DLD1 (cell line): Measurements from ENCODE around the gene ASMTL.
"Not testable (repeated sequence)": the region's sequence is repeated elsewhere in the genome, so short reads cannot be mapped to it uniquely, and the experiment has no call there.

Source experiments
- in situ Hi-C: cut with HindIII; loops from 2 replicates; pipeline ENCODE4 v1.10.0; 2017; ENCODE audit warnings: low sequenced_read_pairs

The ASMTL gene

DNA sequence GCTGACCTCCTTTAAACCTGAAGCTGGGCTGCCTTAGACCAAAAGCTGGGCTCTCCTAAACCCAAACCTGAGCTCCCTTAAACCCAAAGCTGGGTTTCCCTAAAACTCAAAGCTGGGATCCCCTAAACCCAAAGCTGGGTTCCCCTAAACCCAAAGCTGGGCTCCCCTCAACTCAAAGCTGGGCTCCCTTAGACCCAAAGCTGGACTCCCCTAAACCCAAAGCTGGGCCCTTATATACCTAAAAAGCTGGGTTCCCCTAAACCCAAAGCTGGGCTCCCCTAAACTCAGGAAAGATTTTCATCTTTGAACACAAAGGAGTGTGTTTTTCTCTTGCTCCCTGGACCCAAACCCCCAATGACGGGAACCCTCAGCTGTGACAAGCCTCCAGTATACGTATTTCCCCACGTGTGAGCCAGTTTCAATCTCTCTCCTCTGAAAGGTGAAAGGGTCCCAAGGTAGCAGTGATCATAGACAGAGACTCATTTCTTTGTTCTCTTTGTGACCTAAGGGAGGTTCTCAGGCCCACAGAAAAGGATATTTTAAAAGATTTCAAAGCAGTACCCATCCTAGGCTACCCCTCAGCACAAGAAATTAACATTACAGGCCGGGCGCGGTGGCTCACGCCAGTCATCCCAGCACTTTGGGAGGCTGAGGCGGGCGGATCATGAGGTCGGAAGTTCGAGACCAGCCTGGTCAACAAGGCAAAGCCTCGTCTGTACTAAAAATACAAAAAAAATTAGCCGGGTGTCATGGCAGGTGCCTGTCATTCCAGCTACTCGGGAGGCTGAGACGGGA, 31.3 kb upstream of the ASMTL start:
- in situ Hi-C loops, result no loop called here

DNA sequence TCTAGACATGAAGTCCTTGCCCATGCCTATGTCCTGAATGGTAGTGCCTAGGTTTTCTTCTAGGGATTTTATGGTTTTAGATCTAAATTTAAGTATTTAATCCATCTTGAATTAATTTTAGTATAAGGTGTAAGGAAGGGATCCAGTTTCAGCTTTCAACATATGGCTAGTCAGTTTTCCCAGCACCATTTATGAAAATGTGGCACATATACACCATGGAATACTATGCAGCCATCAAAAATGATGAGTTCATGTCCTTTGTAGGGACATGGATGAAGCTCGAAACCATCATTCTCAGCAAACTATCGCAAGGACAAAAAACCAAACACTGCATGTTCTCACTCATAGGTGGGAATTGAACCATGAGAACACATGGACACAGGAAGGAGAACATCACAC, 29.8 kb upstream of the ASMTL start:
- in situ Hi-C loops, result not testable (repeated sequence)

DNA sequence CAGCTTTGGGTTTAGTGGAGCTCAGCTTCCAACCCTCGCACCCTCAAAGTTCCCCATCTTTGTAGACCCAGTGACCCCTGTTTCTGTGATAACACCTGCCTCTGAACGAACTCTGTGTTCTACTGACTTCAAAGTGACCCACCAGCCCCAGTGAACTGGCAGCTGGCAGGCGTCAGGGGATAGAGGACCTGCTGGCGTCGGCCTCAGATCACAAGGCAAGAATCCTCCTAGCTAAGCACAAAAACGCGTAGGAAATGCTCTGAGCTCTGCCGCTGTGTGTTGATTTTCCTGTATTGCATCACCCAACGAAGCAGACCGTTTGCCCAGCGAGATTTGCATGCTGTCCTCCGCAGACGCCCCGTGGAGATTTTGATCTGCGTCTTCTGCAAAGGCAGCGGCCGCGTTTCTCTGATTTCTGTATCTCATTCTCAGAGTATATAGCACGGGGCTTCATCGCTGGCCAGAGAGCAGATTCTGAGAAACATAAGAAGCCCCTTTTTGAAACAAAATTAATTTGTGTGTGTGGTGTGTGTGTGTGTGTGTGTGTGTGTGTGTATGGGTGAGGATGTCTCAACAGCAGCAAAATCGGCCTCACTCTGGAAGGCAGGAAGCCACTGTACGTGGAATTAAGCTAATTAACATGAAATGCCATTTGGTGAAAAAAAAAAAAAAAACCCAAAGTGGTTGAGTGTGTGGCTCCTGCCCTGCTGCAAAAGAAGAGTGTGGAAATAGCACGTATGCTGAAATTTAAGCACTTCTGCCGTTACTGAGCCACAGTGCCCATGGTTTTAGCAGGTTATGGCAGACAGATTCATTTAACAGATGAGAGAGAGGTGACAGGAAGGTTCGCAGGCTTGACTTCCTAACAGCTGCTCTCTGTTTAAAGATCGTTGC, 29.2 kb upstream of the ASMTL start:
- in situ Hi-C loops, result no loop called here

DNA sequence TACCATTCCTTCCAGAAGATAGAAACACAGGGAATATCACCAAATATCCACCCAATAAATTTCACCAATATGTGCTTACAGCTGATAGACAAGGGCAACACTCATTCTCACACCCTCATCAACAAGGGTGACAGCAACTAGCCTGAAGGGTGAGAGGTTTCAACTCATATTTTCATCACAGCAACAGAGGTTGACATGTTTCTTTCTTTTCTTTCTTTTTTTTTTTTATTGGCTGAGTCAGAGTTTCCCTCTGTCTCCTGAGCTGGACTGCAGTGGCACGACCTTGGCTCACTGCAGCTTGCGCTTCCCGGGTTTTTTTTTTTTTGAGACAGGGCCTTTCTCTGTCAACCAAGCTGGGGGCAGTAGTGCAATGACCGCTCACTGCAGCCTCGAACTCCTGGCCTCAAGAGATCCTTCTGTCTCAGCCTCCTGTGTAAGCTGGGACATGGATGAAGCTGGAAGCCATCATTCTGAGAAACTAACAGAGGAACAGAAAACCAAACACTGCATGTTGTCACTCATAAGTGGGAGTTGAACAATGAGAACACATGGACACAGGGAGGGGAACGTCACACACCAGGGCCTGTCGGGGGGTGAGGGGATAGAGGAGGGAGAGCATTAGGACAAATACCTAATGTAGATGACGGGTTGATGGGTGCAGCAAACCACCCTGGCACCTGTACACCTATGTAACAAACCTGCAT, 27.5 kb upstream of the ASMTL start:
- in situ Hi-C loops, result no loop called here

DNA sequence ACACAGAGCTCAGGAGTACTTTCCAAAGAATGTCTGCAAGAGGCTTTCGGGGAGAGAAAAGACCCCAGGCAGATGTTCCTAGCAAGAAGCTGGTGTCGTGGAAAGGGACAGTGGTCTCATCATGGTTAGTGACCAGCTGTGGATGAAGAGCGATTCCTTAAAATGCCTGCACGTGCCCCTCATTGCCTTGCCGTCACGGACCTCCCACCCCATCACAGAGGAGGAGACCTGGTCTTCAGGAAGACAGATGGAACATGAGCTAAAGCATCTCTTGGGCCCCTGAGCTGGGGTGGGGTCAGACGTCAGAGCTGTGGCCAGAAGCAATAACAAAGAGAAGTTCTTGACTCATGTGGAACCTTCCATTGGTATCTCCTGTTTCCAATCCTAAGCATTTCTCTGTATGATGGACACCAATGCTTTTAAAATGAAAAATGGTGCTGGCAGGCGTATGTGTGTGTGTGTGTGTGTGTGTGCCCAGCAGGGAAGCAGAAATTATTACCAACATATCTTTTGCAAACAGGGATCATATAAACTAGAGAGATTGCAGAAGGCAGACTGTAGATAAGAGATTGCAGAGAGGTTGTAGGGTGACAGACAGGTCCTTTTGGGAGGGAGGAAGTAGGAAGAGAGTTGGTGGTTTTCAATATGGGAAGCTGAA, 25.2 kb upstream of the ASMTL start:
- in situ Hi-C loops, result no loop called here

DNA sequence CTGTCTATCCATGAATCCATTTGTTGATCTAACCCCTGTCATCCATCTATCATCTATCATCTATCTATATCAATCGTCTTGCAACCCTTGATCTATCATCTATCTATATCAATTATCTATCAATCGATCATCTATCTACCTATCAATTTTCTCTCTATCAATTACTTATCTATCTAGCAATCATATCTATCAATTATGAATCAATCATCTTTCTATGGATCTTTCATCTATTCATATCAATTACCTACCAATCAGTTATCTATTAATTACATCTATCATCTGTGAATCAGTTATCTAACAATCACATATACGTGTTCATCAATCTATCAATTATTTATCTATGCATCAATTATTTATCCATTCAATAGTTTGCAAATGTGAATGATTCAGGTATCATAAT, 24.5 kb upstream of the ASMTL start:
- in situ Hi-C loops, result no loop called here

DNA sequence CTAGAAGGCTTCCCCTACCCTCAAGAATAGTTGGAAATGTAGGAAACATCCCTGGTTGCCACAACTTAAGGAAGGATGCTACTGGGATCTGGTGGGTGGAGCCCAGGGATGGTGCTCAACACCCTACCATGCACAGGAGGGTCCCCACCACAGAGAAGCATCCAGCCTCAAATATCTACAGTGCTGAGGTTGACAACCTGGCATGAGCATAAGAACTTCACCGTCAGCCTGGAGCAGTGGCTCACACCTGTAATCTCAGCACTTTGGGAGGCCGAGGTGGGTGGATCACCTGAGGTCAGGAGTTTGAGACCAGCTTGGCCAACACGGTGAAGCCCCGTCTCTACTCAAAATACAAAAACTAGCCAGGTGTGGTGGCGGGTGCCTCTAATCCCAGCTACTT, 24.0 kb upstream of the ASMTL start:
- in situ Hi-C loops, result no loop called here

DNA sequence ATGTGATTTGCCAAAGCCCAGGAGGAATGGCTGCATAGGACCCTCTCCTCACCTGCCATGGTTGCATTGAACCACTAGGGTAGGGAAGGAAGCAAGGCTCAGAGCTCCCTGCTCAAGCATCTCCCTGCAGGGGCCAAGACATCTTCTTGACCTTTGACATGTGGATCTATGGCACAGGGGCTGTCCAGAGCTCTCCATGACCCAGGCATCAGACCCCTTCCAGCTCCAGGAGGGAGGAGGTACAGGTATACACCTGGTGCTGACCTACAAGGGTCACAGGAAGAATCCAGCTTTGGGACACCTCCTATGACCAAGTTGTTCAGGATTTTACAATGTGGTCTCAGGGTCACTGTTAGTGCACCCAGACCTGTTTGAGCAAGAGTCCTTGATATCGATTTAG, 23.2 kb upstream of the ASMTL start:
- in situ Hi-C loops, result no loop called here

DNA sequence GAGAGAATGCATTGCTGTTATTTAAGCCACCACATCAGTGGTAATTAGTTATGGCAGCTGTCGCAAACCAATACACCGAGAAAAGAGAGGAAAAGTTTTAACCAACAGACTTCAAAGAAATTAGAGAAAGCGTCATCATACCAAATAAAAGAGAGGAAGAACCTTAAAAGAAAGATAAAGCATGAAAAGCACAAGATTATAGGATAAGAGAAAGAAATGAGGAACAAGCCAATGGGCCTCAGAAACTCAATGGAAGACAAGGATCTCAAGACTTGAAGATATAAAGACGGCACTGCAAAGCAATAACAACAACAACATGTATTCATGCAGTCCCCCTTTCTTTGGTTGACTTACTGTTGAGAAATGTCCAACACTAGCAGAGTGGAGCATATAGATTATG, 22.8 kb upstream of the ASMTL start:
- in situ Hi-C loops, result no loop called here

DNA sequence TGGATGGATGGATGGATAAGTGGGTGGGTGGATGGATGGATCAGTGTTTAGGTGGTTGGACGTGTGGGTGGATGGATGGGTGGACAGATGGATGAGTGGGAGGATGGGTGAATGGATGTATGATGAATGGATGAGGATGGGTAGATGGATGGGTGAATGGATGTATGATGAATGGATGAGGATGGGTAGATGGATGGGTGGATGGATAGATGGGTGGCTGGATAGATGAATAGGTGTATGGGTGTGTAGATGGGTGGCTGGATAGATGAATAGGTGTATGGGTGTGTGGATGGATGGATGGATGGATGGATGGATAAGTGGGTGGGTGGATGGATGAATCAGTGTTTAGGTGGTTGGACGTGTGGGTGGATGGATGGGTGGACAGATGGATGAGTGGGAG, 21.9 kb upstream of the ASMTL start:
- in situ Hi-C loops, result not testable (repeated sequence)

DNA sequence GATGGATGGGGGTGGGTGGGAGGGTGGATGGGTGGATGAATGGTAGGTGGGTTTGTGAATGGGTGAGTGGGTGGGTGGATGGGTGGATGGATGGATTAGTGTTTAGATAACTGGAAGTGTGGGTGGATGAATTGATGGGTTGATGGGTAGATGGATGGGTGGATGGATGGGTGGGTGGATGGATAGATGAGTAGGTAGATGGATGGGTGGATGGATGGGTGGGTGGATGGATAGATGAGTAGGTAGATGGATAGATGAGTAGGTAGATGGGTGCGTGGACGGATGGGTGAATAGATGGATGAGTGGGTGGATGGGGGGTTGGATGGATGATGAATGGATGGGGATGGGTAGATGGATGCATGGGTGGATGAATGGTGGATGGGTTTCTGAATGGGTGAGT, 20.3 kb upstream of the ASMTL start:
- in situ Hi-C loops, result no loop called here

DNA sequence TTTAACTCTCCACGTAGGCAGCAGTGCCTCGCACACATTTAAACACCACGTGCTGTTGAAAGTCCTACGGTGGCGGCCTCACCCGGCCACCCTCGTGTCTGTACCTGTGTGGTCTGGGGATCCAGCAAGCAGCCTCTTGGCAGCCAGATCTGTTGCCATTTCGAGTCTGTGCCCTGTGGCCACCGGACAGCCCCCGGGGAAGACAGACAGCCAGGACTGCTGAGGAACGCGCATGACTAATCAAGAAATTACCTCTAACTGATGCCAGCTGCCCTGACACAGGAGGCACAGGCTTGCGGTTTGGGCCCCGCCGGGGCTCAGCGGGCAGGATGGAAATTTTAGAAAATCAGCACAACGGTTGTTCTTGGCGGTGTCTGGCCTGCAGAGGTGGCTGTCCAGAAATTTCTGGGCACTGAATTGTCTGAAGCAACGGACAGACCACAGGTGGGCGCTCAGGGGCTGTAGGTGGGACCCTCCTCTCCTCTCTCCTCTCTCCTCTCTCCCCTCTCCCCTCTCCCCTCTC, 15.6 kb upstream of the ASMTL start:
- in situ Hi-C loops, result no loop called here

DNA sequence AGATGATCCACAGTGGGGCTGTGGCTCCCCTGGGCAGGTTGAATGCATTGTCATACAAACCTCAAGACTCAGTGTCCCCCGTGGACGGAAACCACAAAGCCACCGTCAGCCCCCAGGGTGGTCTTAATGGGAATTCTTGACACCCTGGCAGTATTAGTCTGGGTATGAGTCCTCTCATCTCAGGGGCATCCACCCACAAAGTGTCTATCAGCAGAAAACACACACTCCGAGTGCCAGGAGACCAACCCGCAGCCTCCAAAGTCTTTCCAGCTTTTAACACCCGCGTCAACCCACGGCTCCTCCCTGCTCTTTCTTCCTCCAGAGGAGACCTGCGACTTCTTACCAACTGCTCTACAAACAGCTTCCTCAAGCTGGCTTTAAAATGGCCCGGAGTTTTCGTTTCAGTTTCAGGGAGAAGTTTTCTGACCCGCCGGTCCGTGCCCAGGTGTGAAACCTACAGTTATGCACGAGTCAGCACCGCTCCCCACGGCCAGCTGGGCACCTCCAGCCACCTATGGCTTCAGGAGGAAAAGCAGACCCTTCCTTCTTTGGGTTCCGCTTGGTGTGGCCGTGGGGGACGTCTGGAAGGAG, 14.4 kb upstream of the ASMTL start:
- in situ Hi-C loops, result no loop called here

DNA sequence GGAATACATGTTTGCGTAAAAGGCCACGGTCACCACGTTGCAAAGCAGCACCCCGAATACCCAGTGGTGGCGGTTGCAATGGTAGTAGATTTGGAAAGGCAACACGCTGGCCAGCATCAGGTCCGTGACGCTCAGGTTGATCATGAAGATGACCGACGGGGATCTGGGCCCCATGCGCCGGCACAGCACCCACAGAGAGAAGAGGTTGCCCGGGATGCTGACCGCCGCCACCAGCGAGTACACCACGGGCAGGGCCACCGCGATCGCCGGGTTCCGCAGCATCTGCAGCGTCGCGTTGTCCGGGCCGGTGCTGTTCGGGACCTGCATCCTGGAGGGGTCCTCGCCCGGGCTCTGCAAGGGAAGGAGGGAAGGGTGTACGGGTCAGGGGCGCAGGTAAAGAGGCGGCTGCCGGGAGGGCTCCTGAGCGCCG, 13.5 kb upstream of the ASMTL start:
- in situ Hi-C loops, result no loop called here

DNA sequence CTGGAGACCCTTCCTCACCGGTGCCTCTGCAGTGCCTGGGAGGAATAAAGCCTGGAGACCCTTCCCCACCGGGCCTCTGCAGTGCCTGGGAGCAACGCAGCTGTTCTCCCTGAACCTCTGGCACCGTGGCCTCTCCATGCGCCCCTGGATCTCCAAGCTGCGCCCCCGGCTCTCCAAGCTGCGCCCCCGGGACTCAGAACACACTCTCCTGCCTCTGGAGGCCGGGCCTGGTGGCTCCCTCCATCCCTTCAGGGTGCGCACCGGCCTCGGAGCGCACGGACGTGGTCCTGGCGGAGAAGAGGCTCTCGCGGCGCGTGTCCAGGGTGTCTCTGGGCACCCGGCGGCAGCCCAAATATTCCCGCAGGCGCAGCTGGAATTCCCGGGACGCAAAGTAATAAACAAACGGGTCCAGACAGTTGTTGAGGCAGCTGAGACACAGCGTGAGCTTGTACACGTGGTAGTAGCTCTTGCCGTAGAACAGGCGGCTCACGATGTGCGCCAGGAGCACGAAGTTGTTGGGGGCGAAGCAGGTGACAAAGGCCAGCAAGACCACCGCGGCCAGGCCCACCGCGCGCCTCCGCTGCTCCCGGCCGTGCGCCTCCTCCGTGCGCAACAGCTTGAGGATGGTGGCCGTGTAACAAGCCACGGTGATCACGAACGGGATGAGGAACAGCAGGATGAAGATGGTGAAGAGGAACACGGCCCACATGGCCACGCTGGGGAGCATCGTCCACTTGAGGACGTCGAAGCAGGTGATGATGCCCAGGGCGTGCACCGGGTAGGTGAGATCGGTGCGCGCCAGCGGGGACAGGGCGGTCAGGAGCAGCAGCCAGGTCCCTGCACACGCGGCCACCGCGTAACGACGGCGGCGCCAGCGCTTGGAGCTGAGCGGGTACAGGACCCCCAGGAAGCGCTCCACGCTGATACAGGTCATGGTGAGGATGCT, 12.8 kb upstream of the ASMTL start:
- in situ Hi-C loops, result no loop called here

DNA sequence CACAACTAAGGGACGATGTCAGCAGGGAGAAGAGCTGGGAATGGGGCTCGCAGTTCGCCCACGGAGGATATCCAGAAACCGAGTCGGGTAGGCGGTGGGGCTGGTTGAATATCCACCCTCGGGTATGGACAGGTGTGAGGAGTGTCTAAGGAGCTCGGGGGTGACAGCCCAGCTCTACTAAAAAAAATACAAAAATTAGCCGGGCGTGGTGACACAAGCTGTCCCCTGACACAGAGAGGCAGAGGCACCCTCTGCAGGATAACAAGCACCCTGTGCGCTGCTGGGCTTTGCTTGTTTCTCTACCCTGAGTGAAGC, 12.2 kb upstream of the ASMTL start:
- in situ Hi-C loops, result no loop called here

DNA sequence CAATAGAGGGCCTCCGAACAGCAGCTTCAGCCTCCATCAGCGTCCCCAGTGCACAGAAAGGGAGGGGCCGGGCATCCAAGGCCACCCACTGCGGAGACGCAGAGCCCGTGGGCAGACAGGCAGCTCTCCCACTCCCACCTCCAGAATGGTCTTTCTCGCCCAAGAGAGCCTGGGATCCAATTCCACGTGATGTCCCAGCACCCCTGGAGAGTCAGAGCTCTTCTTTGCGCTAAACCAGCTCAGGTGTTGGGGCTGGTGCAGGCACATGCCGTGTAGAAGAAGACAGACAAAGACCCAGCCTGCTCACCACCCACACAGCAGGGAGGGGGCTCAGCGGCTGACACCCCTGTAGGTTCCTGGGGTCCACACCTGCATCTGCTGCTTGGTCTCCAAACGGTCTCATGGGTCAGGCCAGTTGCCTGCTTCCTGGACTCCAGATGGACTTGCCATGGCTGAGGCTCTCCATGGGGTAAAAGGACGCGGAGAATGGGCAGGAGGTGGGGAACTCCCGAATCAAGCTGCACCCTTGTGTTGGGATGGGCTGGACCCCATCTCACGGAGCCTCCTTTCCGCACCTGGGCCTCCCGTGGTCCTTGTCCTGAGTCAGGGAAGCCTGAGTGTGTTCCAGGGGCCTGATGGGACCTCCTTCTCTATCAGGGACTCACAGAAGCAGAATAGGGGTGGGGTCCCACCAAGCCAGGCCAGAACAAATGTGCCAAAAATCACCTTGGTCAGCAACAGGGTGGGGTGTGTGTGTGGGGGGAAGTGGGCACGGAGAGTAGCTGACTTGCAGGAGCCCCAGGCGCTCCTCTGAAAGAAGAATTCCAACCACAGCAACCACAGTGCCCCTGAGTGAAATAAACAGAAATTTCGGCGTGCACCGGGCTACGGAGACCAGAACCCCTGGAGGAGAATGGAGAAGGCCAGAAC, 11.6 kb upstream of the ASMTL start:
- in situ Hi-C loops, result no loop called here

DNA sequence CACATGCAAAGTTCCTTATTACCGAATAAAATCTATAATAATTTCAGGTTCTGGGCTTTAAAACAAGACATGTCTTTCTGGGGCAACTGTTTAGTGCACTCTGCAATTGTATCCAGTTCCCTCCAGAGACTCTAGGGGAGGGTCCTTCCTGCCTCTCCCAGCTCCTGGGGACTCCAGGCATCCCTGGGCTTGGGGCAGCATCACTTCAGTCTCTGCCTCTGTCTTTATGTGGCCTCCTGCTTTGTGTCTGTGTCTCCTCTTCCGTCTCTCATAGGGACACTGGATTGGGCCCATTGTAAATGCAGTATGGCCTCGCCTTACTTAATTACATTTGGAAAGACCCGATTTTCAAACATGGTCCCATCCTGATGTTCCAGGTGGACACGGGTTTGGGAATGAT, 10.9 kb upstream of the ASMTL start:
- in situ Hi-C loops, result no loop called here
